ENCODE results near the gene TBC1D30. TPM values are rescaled to one million over a fixed set of nuclear protein-coding genes. Genes with fewer than 3 reads are reported as not detected.

Gene TBC1D30
- total RNA-seq, 1 experiment from 2014 or later: 21.4 TPM

GRCh38 chr12:64877363-64878004 is 53.0 kb downstream of the TBC1D30 start:
- H3K4me3 Mint-ChIP-seq (ENCODE audit: low read depth, unreplicated experiment): no peak overlapping the region
- no peaks in the 10 kb centered on the region for H3K27me3 Mint-ChIP-seq (ENCODE audit: unreplicated experiment)
- no peak overlapping the region for H3K27ac Mint-ChIP-seq (ENCODE audit: unreplicated experiment)
- no TSS peak for BruUV-seq (replicated peaks)
- H3K9me3 Mint-ChIP-seq (ENCODE audit: low read depth, unreplicated experiment): no peaks in the 10 kb centered on the region
- no peak for TF ChIP-seq CTCF (IDR thresholded peaks at IDR 0.05; ENCODE audit: unreplicated experiment)
- no peaks in the 10 kb centered on the region for H3K4me1 Mint-ChIP-seq (ENCODE audit: low read depth, unreplicated experiment)
- H3K36me3 Mint-ChIP-seq (ENCODE audit: insufficient read depth, unreplicated experiment): no peaks in the 10 kb centered on the region
- CTCF ChIA-PET: no interaction called here
- intact Hi-C loops (cut with micrococcal nuclease; ENCODE audit: unreplicated experiment): no loop called here
- no peak for DNase-seq

- intact Hi-C loops (cut with micrococcal nuclease; ENCODE audit: unreplicated experiment): no loop called here
Observed at GRCh38 chr12:64882687-64883086, 58.2 kb downstream of the TBC1D30 start.

GRCh38 chr12:64883264-64884163 is 59.1 kb downstream of the TBC1D30 start:
- CTCF ChIA-PET: interaction anchor here (0.8 to 1.5 kb wide), 2 partner anchors 81 to 239 kb away, joined by 4 to 6 read pairs; no protein-coding TSS in a partner anchor
- no peaks in the 10 kb centered on the region for H3K4me1 Mint-ChIP-seq (ENCODE audit: low read depth, unreplicated experiment)
- no peak for DNase-seq
- no peak for TF ChIP-seq CTCF (IDR thresholded peaks at IDR 0.05; ENCODE audit: unreplicated experiment)
- no TSS peak for BruUV-seq (replicated peaks)
- H3K36me3 Mint-ChIP-seq (ENCODE audit: insufficient read depth, unreplicated experiment): no peaks in the 10 kb centered on the region
- H3K9me3 Mint-ChIP-seq (ENCODE audit: low read depth, unreplicated experiment): no peaks in the 10 kb centered on the region
- no peak overlapping the region for H3K4me3 Mint-ChIP-seq (ENCODE audit: low read depth, unreplicated experiment)
- no peaks in the 10 kb centered on the region for H3K27me3 Mint-ChIP-seq (ENCODE audit: unreplicated experiment)
- intact Hi-C loops (cut with micrococcal nuclease; ENCODE audit: unreplicated experiment): loop anchor here (2.0 kb wide), 1 partner anchor 399 kb away; no protein-coding TSS in a partner anchor
- no peak overlapping the region for H3K27ac Mint-ChIP-seq (ENCODE audit: unreplicated experiment)

More at GRCh38 chr12:64882687-64883086, 58.2 kb downstream of the TBC1D30 start:
- Mint-ChIP-seq H3K27ac (ENCODE audit: unreplicated experiment) (no peak overlapping the region), H3K36me3 (ENCODE audit: insufficient read depth, unreplicated experiment) (no peaks in the 10 kb centered on the region), H3K9me3 (ENCODE audit: low read depth, unreplicated experiment) (no peaks in the 10 kb centered on the region), H3K4me1 (ENCODE audit: low read depth, unreplicated experiment) (no peaks in the 10 kb centered on the region), H3K27me3 (ENCODE audit: unreplicated experiment) (no peaks in the 10 kb centered on the region), H3K4me3 (ENCODE audit: low read depth, unreplicated experiment) (no peak overlapping the region)
- CTCF ChIA-PET: interaction anchor here (1.5 kb wide), 1 partner anchor 81 kb away, joined by 6 read pairs; no protein-coding TSS in a partner anchor
- no TSS peak for BruUV-seq (replicated peaks)
- DNase-seq: no peak
- no peak for TF ChIP-seq CTCF (IDR thresholded peaks at IDR 0.05; ENCODE audit: unreplicated experiment)

- Mint-ChIP-seq H3K4me1 (ENCODE audit: low read depth, unreplicated experiment) (no peaks in the 10 kb centered on the region), H3K9me3 (ENCODE audit: low read depth, unreplicated experiment) (no peaks in the 10 kb centered on the region), H3K27ac (ENCODE audit: unreplicated experiment) (no peak overlapping the region), H3K27me3 (ENCODE audit: unreplicated experiment) (no peaks in the 10 kb centered on the region), H3K4me3 (ENCODE audit: low read depth, unreplicated experiment) (no peak overlapping the region), H3K36me3 (ENCODE audit: insufficient read depth, unreplicated experiment) (no peaks in the 10 kb centered on the region)
- no peak for TF ChIP-seq CTCF (IDR thresholded peaks at IDR 0.05; ENCODE audit: unreplicated experiment)
- no TSS peak for BruUV-seq (replicated peaks)
- intact Hi-C loops (cut with micrococcal nuclease; ENCODE audit: unreplicated experiment): loop anchor here (2.0 kb wide), 1 partner anchor 399 kb away; no protein-coding TSS in a partner anchor
- no peak for DNase-seq
- CTCF ChIA-PET: interaction anchor here (0.8 kb wide), 1 partner anchor 239 kb away, joined by 4 read pairs; no protein-coding TSS in a partner anchor
Observed at GRCh38 chr12:64884164-64884542, 59.7 kb downstream of the TBC1D30 start.

All from Calu3 (cell line).